Ishikawa (cell line): ENCODE data around the gene REC8.

Experiments used
- CEBPB ChIP-seq: IDR thresholded peaks from 2 replicates; pipeline ENCODE4 v1.6.1; 2012
- CREB1 ChIP-seq: IDR thresholded peaks from 2 replicates; pipeline ENCODE4 v1.6.1; 2012; ENCODE audit warnings: low read depth
- EGR1 ChIP-seq: IDR thresholded peaks from 2 replicates; pipeline ENCODE4 v1.6.1; 2012
- EP300 ChIP-seq: IDR thresholded peaks from 2 replicates; pipeline ENCODE4 v1.6.1; 2012; ENCODE audit warnings: borderline replicate concordance
- FOXM1 ChIP-seq: IDR thresholded peaks from 2 replicates; pipeline ENCODE4 v1.6.1; 2012; ENCODE audit warnings: low read depth, borderline replicate concordance
- MAX ChIP-seq: IDR thresholded peaks from 2 replicates; pipeline ENCODE4 v1.6.1; 2012
- NFIC ChIP-seq: IDR thresholded peaks from 2 replicates; pipeline ENCODE4 v1.6.1; 2012
- RAD21 ChIP-seq: IDR thresholded peaks from 2 replicates; pipeline ENCODE4 v1.6.1; 2012; ENCODE audit warnings: low read depth
- REST ChIP-seq: IDR thresholded peaks from 2 replicates; pipeline ENCODE4 v1.6.1; 2012; ENCODE audit warnings: low read depth, mild to moderate bottlenecking
- TAF1 ChIP-seq: IDR thresholded peaks from 2 replicates; pipeline ENCODE4 v1.6.1; 2012; ENCODE audit warnings: low read depth, mild to moderate bottlenecking
- TCF12 ChIP-seq: IDR thresholded peaks from 2 replicates; pipeline ENCODE4 v1.6.1; 2012; ENCODE audit warnings: low read depth
- TEAD4 ChIP-seq: IDR thresholded peaks from 2 replicates; pipeline ENCODE4 v1.6.1; 2012
- USF1 ChIP-seq: IDR thresholded peaks from 2 replicates; pipeline ENCODE4 v1.6.1; 2012
- ZBTB7A ChIP-seq: IDR thresholded peaks from 2 replicates; pipeline ENCODE4 v1.6.1; 2012; ENCODE audit warnings: low read depth

Gene REC8

GRCh38 chr14:24145690-24146452 lies 26.0 kb upstream of the REC8 start:
- TF ChIP-seq TCF12 (no peak), CREB1 (no peak), NFIC (no peak), CEBPB (no peak), TAF1 (no peak), REST (no peak), TEAD4 (no peak)

- TF ChIP-seq TAF1 (peak; percentile 33; the same call in 1 of the 2 replicates), REST (no peak), TEAD4 (0 out of 2 replicates have a peak, but pooled peaks have one; percentile 4)
Measured at GRCh38 chr14:24146453-24146977, 25.4 kb upstream of the REC8 start, which contains the start of gene PSME2. PSME2 (minus strand) TSS chr14:24146610; CDS start chr14:24146581, 29 bp downstream.

- TF ChIP-seq TEAD4 = no peak
- no peak for TF ChIP-seq CEBPB
- TF ChIP-seq USF1 = no peak
- peak; percentile 38 for TF ChIP-seq TAF1
- TF ChIP-seq EGR1 = no peak
- no peak for TF ChIP-seq CREB1
- TF ChIP-seq ZBTB7A = no peak
- TF ChIP-seq NFIC = no peak
Measured at GRCh38 chr14:24146978-24147760, 24.7 kb upstream of the REC8 start, which contains the start of gene RNF31. RNF31 (plus strand) TSS chr14:24147498; CDS start chr14:24147699, 201 bp downstream.

- TF ChIP-seq TAF1 (no peak), ZBTB7A (no peak), RAD21 (no peak), CEBPB (no peak), EP300 (no peak), EGR1 (no peak), USF1 (no peak), TCF12 (no peak), REST (no peak), TEAD4 (no peak), FOXM1 (no peak), MAX (no peak)
Measured at GRCh38 chr14:24147761-24148428, 24.0 kb upstream of the REC8 start.
